ENCODE measurements around the gene CORT.

CORT gene

GRCh38 chr1:10429868-10430215 is 20.0 kb upstream of the CORT start:
- H3K4me3 ChIP-seq (ENCODE audit: low read depth, low read length), result peak overlapping the region; percentile 68
- DNase-seq (ENCODE audit: low read depth), result no peak
- TF ChIP-seq CTCF (IDR thresholded peaks at IDR 0.05; ENCODE audit: low read depth, low read length) (no peak), POLR2A (IDR thresholded peaks at IDR 0.05; ENCODE audit: extremely low read depth, insufficient read length) (no peak), MYC (IDR thresholded peaks at IDR 0.05; ENCODE audit: low read depth, low read length) (no peak)
- TF ChIP-seq, protein P1, sequence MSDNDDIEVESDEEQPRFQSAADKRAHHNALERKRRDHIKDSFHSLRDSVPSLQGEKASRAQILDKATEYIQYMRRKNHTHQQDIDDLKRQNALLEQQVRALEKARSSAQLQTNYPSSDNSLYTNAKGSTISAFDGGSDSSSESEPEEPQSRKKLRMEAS (IDR thresholded peaks at IDR 0.05; ENCODE audit: low read depth, low read length), result no peak

GRCh38 chr1:10430216-10431069 is 19.4 kb upstream of the CORT start, which contains the start of gene CENPS:
Gene CENPS (plus strand): TSS chr1:10430433. CDS start chr1:10430518, 85 bp downstream.
- TF ChIP-seq, protein P1 (IDR thresholded peaks at IDR 0.05; ENCODE audit: low read depth, low read length), result peak; percentile 49
- TF ChIP-seq CTCF (IDR thresholded peaks at IDR 0.05; ENCODE audit: low read depth, low read length) (peak; percentile 64), POLR2A (IDR thresholded peaks at IDR 0.05; ENCODE audit: extremely low read depth, insufficient read length) (peak; percentile 60), MYC (IDR thresholded peaks at IDR 0.05; ENCODE audit: low read depth, low read length) (no peak; the same call in 1 of the 2 replicates)
- peak within 1 kb of the TSS; percentile 84 for H3K4me3 ChIP-seq (ENCODE audit: low read depth, low read length)
- peak; percentile 92 for DNase-seq (ENCODE audit: low read depth)

DNA sequence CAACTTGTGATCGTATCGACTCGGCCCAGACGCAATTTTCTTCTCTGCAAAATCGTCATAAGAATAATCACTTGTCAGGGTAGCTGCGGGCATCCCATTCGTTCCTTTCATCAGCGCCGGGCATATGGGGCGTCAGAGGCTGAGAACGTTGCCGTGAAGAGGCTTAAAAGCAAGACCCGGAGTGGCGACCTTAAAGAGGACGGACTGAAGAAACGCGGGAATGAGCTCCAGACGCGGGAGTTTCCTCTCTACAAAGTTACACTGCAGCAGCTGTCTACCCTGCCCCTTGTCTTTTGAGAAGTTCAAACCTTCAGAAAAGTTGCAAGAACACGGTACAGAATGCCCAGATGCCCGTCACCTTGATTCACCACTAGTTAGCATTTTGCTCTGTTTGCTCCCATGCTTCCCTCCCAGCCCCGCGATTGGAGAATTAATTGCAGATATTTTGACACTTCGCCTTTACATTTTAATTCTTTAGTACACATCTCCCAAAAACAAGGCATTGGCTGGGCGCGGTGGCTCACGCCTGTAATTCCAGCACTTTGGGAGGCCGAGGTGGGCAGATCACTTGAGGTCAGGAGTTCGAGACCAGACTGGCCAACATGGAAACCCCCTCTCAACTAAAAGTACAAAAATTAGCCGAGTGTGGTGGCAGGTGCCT is 18.6 kb upstream of the CORT start:
- H3K4me3 ChIP-seq (ENCODE audit: low read depth, low read length), result peak overlapping the region; percentile 84
- TF ChIP-seq POLR2A (IDR thresholded peaks at IDR 0.05; ENCODE audit: extremely low read depth, insufficient read length) (no peak), CTCF (IDR thresholded peaks at IDR 0.05; ENCODE audit: low read depth, low read length) (no peak), MYC (IDR thresholded peaks at IDR 0.05; ENCODE audit: low read depth, low read length) (no peak)
- TF ChIP-seq, protein P1 (IDR thresholded peaks at IDR 0.05; ENCODE audit: low read depth, low read length), result no peak
- peak; percentile 60 for DNase-seq (ENCODE audit: low read depth)

GRCh38 chr1:10432910-10433700 is 16.7 kb upstream of the CORT start:
- no peak for TF ChIP-seq CTCF (IDR thresholded peaks at IDR 0.05; ENCODE audit: low read depth, low read length)
- TF ChIP-seq, protein P1 (IDR thresholded peaks at IDR 0.05; ENCODE audit: low read depth, low read length), result no peak
- no peak for TF ChIP-seq MYC (IDR thresholded peaks at IDR 0.05; ENCODE audit: low read depth, low read length)
- no peak for TF ChIP-seq POLR2A (IDR thresholded peaks at IDR 0.05; ENCODE audit: extremely low read depth, insufficient read length)
- no peak for DNase-seq (ENCODE audit: low read depth)
- no peak overlapping the region for H3K4me3 ChIP-seq (ENCODE audit: low read depth, low read length)

GRCh38 chr1:10433790-10434189 is 16.0 kb upstream of the CORT start:
- no peak for DNase-seq (ENCODE audit: low read depth)
- TF ChIP-seq CTCF (IDR thresholded peaks at IDR 0.05; ENCODE audit: low read depth, low read length) (no peak), POLR2A (IDR thresholded peaks at IDR 0.05; ENCODE audit: extremely low read depth, insufficient read length) (no peak), MYC (IDR thresholded peaks at IDR 0.05; ENCODE audit: low read depth, low read length) (no peak)
- TF ChIP-seq, protein P1 (IDR thresholded peaks at IDR 0.05; ENCODE audit: low read depth, low read length), result no peak
- H3K4me3 ChIP-seq (ENCODE audit: low read depth, low read length), result no peak overlapping the region

Measured in NB4 (cell line).